IMR-90 (cell line): ENCODE data around the gene GSPT1. TPM values are rescaled to one million over a fixed set of nuclear protein-coding genes. Genes with fewer than 3 reads are reported as not detected.
"Not testable (repeated sequence)": the region's sequence is repeated elsewhere in the genome, so short reads cannot be mapped to it uniquely, and the experiment has no call there.

ENCODE experiments used
- ATAC-seq: fragments of 200-7000 bp; cut with Tn5 transposase; 2 replicates; pipeline ENCODE4 v1.9.1; 2020; ENCODE audit warnings: low read depth, mild to moderate bottlenecking, moderate library complexity
- BruUV-seq: library from RNA; stranded (reverse); fragments of 400-500 nt; replicated peaks from 2 replicates; lab custom pipeline; 2021; lab: Mats Ljungman, UMichigan
- CTCF ChIA-PET: fragments of 300-600 bp; formaldehyde crosslinking; extraction: SDS; loops from one replicate; lab custom pipeline; 2021; ENCODE audit warnings: antibody characterized with exemption; lab: Yijun Ruan, JAX
- POLR2A ChIA-PET: fragments of 300-600 bp; sonication (Branson Sonifier 250); formaldehyde crosslinking; loops from one replicate; lab custom pipeline; 2022; ENCODE audit warnings: antibody characterized with exemption; ENCODE audit not compliant: unreplicated experiment; lab: Charles Lee
- DNase-seq: peaks from one replicate; pipeline ENCODE4 v3.0.0; 2013
- H2AFZ ChIP-seq: replicated peaks from 2 replicates; pipeline ENCODE3; 2013; ENCODE audit warnings: low read length, mild to moderate bottlenecking; ENCODE audit not compliant: poor library complexity
- H2AK5ac ChIP-seq: 2 replicates; pipeline ENCODE4 v1.6.1; 2013; ENCODE audit warnings: low read depth, low read length, inconsistent platforms
- H2AK9ac ChIP-seq: replicated peaks from 2 replicates; pipeline ENCODE3; 2013; ENCODE audit warnings: mild to moderate bottlenecking, low read depth, low read length, moderate library complexity; ENCODE audit not compliant: poor library complexity
- H2BK120ac ChIP-seq: 2 replicates; pipeline ENCODE4 v1.6.1; 2013; ENCODE audit warnings: low read depth, low read length, inconsistent platforms
- H2BK15ac ChIP-seq: 3 replicates; pipeline ENCODE4 v1.6.1; 2013; ENCODE audit warnings: low read depth, low read length, inconsistent platforms
- H2BK20ac ChIP-seq: 2 replicates; pipeline ENCODE4 v1.6.1; 2013; ENCODE audit warnings: low read depth, mild to moderate bottlenecking, inconsistent platforms, low read length, moderate library complexity
- H2BK5ac ChIP-seq: 2 replicates; pipeline ENCODE4 v1.6.1; 2013; ENCODE audit warnings: mild to moderate bottlenecking, low read depth, low read length, inconsistent platforms; ENCODE audit not compliant: poor library complexity, severe bottlenecking
- H3K14ac ChIP-seq: replicated peaks from 2 replicates; pipeline ENCODE4 v1.6.1; 2013; ENCODE audit warnings: low read depth, low read length, inconsistent platforms
- H3K18ac ChIP-seq: 2 replicates; pipeline ENCODE4 v1.6.1; 2013; ENCODE audit warnings: low read depth, low read length, control low read depth
- H3K23ac ChIP-seq: 2 replicates; pipeline ENCODE4 v1.6.1; 2013; ENCODE audit warnings: low read depth, low read length, inconsistent platforms
- H3K27ac ChIP-seq: 2 replicates; pipeline ENCODE4 v1.5.1; 2013; ENCODE audit warnings: mild to moderate bottlenecking, control low read depth, low read length; ENCODE audit not compliant: insufficient read depth
- H3K27me3 ChIP-seq: 2 replicates; pipeline ENCODE4 v1.6.1; 2013; ENCODE audit warnings: low read length; ENCODE audit not compliant: control insufficient read depth, insufficient read depth
- H3K36me3 ChIP-seq: 2 replicates; pipeline ENCODE4 v1.6.1; 2013; ENCODE audit warnings: low read length, mixed read lengths; ENCODE audit not compliant: control insufficient read depth, insufficient read depth
- H3K4ac ChIP-seq: 2 replicates; pipeline ENCODE4 v1.6.1; 2013; ENCODE audit warnings: low read depth, low read length, inconsistent platforms
- H3K4me1 ChIP-seq: 2 replicates; pipeline ENCODE4 v1.6.1; 2013; ENCODE audit warnings: low read length, mixed read lengths; ENCODE audit not compliant: control insufficient read depth, insufficient read depth
- H3K4me2 ChIP-seq: 2 replicates; pipeline ENCODE4 v1.6.1; 2013; ENCODE audit warnings: low read depth, mild to moderate bottlenecking, control low read depth, low read length, moderate library complexity
- H3K4me3 ChIP-seq: 2 replicates; pipeline ENCODE4 v1.5.1; 2013; ENCODE audit warnings: low read depth, mild to moderate bottlenecking, control low read depth, low read length, moderate library complexity; ENCODE audit not compliant: insufficient read depth
- H3K56ac ChIP-seq: 2 replicates; pipeline ENCODE4 v1.6.1; 2013; ENCODE audit warnings: low read length, inconsistent platforms; ENCODE audit not compliant: insufficient read depth; ENCODE audit errors: extremely low read depth
- H3K79me1 ChIP-seq, 2 experiments: 2 replicates each; pipeline ENCODE4 v1.6.1; 2013; ENCODE audit warnings: low read length in 2 of 2, inconsistent platforms in 1 of 2, low read depth in 1 of 2
- H3K9ac ChIP-seq: 2 replicates; pipeline ENCODE4 v1.6.1; 2013; ENCODE audit warnings: low read depth, low read length, control low read depth
- H3K9me1 ChIP-seq: 2 replicates; pipeline ENCODE4 v1.6.1; 2013; ENCODE audit warnings: low read length, inconsistent platforms; ENCODE audit not compliant: insufficient read depth
- H3K9me3 ChIP-seq: 2 replicates; pipeline ENCODE4 v1.6.1; 2013; ENCODE audit warnings: low read length; ENCODE audit not compliant: control insufficient read depth, insufficient read depth
- H4K20me1 ChIP-seq: 2 replicates; pipeline ENCODE4 v1.6.1; 2013; ENCODE audit warnings: low read length, inconsistent platforms; ENCODE audit not compliant: insufficient read depth
- H4K5ac ChIP-seq: 2 replicates; pipeline ENCODE4 v1.6.1; 2013; ENCODE audit warnings: mild to moderate bottlenecking, low read depth, low read length, control low read depth
- H4K8ac ChIP-seq, 2 experiments: 2 replicates each; pipeline ENCODE4 v1.6.1; 2013; ENCODE audit warnings: low read depth in 2 of 2, low read length in 2 of 2, control low read depth in 1 of 2, inconsistent platforms in 1 of 2
- H4K91ac ChIP-seq: 2 replicates; pipeline ENCODE4 v1.6.1; 2013; ENCODE audit warnings: low read depth, low read length, inconsistent platforms; ENCODE audit not compliant: insufficient read depth
- BHLHE40 ChIP-seq: fragments of 150-350 bp; IDR thresholded peaks from 2 replicates; pipeline ENCODE4 v1.6.1; 2016; ENCODE audit warnings: mild to moderate bottlenecking, low read depth, low read length
- WGBS, 2 experiments: methylation state at CpG; one replicate each; pipeline versions ENCODE4 v1.1.5 to v1.1.7; 2013; ENCODE audit warnings: missing lambda C conversion rate in 2 of 2; ENCODE audit not compliant: insufficient read length in 1 of 2; ENCODE audit errors: extremely low coverage in 2 of 2; 5-methylcytosine and 5-hydroxymethylcytosine counted together
- dilution Hi-C: fragments of 300-500 bp; cut with HindIII; formaldehyde crosslinking; loops from one replicate; pipeline ENCODE4 v1.14.3; 2018; ENCODE audit warnings: low sequenced_read_pairs; ENCODE audit not compliant: unreplicated experiment
- in situ Hi-C: fragments of 300-500 bp; cut with MboI; formaldehyde crosslinking; loops from 3 replicates; pipeline ENCODE4 v1.14.3; 2019; ENCODE audit warnings: low sequenced_read_pairs, inconsistent platforms, mixed read lengths
- intact Hi-C: fragments of 100-400 bp; cut with micrococcal nuclease; formaldehyde crosslinking; loops from 2 replicates; pipeline ENCODE4 v1.10.0; 2022
- polyA plus RNA-seq, 3 experiments: library from polyadenylated mRNA; depleted of rRNA; stranded (reverse); fragments of >200 nt; gene quantifications; 2 replicates each; pipeline ENCODE4 v1.2.3, GENCODE V29; 2012; ENCODE audit warnings: low replicate concordance in 1 of 3
- total RNA-seq: library from RNA; depleted of rRNA; stranded (reverse); fragments of >200 nt; gene quantifications from 2 replicates; pipeline ENCODE4 v1.2.3, GENCODE V29; 2012

GSPT1 gene
- total and polyA plus RNA-seq, 2 of the 4 experiments (the other 2 are of a cell fraction): 76.3 to 84.8 TPM

- dilution Hi-C loops, ATAC-seq, H3K23ac ChIP-seq, H3K4me2 ChIP-seq, H3K56ac ChIP-seq, H3K18ac ChIP-seq, H2AK9ac ChIP-seq, POLR2A ChIA-PET, intact Hi-C loops, H3K4me1 ChIP-seq, H3K79me1 ChIP-seq, H4K5ac ChIP-seq, in situ Hi-C loops, H4K20me1 ChIP-seq, H4K8ac ChIP-seq, H2BK20ac ChIP-seq, H3K36me3 ChIP-seq, H3K9me3 ChIP-seq, H2BK5ac ChIP-seq, DNase-seq, H2AFZ ChIP-seq, BruUV-seq, H2AK5ac ChIP-seq, H3K27me3 ChIP-seq, H3K9ac ChIP-seq, H3K27ac ChIP-seq, H3K4me3 ChIP-seq: not testable (repeated sequence)
- peak overlapping the region; percentile 62; the same call in 1 of the 2 replicates for H3K4ac ChIP-seq
- H2BK15ac ChIP-seq: peak overlapping the region; percentile 51; the same call in 1 of the 3 replicates
- peak overlapping the region; percentile 11; the same call in 1 of the 2 replicates for H2BK120ac ChIP-seq
- CTCF ChIA-PET: interaction anchor here (0.7 kb wide), 1 partner anchor 831 kb away, joined by 3 read pairs; no protein-coding TSS in a partner anchor
- H3K9me1 ChIP-seq: peaks cover 18% of the 10 kb centered on the region
- H3K14ac ChIP-seq: 0 out of 2 replicates have a peak overlapping the region, but pooled peaks have one; percentile 15
- peak; percentile 84 for TF ChIP-seq BHLHE40
- H4K91ac ChIP-seq: peak overlapping the region; percentile 11; the same call in 1 of the 2 replicates
- no CpG with 5 or more reads among the region's 8 CpGs for WGBS, 2 experiments
Measured at GRCh38 chr16:11953576-11953975, 37.8 kb upstream of the GSPT1 start.
